Upper lobe of right lung (tissue), 1 donor: ENCODE data around the gene MRTO4. TPM values are rescaled to one million over a fixed set of nuclear protein-coding genes. Genes with fewer than 3 reads are reported as not detected.
"Not testable (repeated sequence)": the region's sequence is repeated elsewhere in the genome, so short reads cannot be mapped to it uniquely, and the experiment has no call there.

Experiments used
- ATAC-seq: fragments of 200-7000 bp; cut with Tn5 transposase; one replicate; pipeline ENCODE4 v1.9.1; 2020; ENCODE audit warnings: mild to moderate bottlenecking, moderate library complexity
- DNase-seq: peaks from one replicate; pipeline ENCODE4 v3.0.0-alpha.2; 2020
- H3K27ac ChIP-seq: fragments of 200-600 bp; one replicate; pipeline ENCODE4 v1.8.0; 2022
- H3K27me3 ChIP-seq: fragments of 200-600 bp; one replicate; pipeline ENCODE4 v1.8.0; 2022; ENCODE audit warnings: mild to moderate bottlenecking
- H3K36me3 ChIP-seq: fragments of 200-600 bp; one replicate; pipeline ENCODE4 v1.8.0; 2022
- H3K4me1 ChIP-seq: fragments of 200-600 bp; one replicate; pipeline ENCODE4 v1.8.0; 2022
- H3K4me3 ChIP-seq: fragments of 200-600 bp; one replicate; pipeline ENCODE4 v1.8.0; 2022; ENCODE audit warnings: mild to moderate bottlenecking
- H3K9me3 ChIP-seq: fragments of 200-600 bp; one replicate; pipeline ENCODE4 v1.8.0; 2022
- intact Hi-C: fragments of 100-400 bp; cut with DNase I; formaldehyde crosslinking; loops from one replicate; pipeline ENCODE4 v1.11.0; 2022
- total RNA-seq: library from RNA; stranded (reverse); fragmentation: NEBNext Ultra II Directional; extraction: Animal tissue kit (Norgen Biotek cat#: 25700); gene quantifications from one replicate; pipeline ENCODE4 v1.2.1, GENCODE V29; 2021
- TF ChIP-seq, protein P1 (sequence below): fragments of 200-600 bp; IDR thresholded peaks from one replicate; pipeline ENCODE4 v1.8.0; 2022; ENCODE audit warnings: antibody characterized with exemption
- donor health status: DM: no; HTN: yes; CAD: no; lungs with severe emphysema.

MRTO4 gene
- total RNA-seq, 1 donor from 2014 or later, result 27.3 TPM

GRCh38 chr1:19262047-19262446 lies 10.4 kb downstream of the MRTO4 start:
- Histone ChIP-seq H3K4me1 (no peaks in the 10 kb centered on the region), H3K9me3 (no peaks in the 10 kb centered on the region), H3K27ac (no peak overlapping the region), H3K4me3 (no peak overlapping the region), H3K36me3 (peaks cover 39% of the 10 kb centered on the region), H3K27me3 (no peaks in the 10 kb centered on the region)
- no peak for DNase-seq
- no peak for ATAC-seq
- intact Hi-C loops, result no loop called here
- TF ChIP-seq, protein P1, sequence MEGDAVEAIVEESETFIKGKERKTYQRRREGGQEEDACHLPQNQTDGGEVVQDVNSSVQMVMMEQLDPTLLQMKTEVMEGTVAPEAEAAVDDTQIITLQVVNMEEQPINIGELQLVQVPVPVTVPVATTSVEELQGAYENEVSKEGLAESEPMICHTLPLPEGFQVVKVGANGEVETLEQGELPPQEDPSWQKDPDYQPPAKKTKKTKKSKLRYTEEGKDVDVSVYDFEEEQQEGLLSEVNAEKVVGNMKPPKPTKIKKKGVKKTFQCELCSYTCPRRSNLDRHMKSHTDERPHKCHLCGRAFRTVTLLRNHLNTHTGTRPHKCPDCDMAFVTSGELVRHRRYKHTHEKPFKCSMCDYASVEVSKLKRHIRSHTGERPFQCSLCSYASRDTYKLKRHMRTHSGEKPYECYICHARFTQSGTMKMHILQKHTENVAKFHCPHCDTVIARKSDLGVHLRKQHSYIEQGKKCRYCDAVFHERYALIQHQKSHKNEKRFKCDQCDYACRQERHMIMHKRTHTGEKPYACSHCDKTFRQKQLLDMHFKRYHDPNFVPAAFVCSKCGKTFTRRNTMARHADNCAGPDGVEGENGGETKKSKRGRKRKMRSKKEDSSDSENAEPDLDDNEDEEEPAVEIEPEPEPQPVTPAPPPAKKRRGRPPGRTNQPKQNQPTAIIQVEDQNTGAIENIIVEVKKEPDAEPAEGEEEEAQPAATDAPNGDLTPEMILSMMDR, result no peak

- DNase-seq (no peak), ATAC-seq (no peak)
- H3K4me3 ChIP-seq, result no peak overlapping the region
- peaks cover 32% of the 10 kb centered on the region for H3K36me3 ChIP-seq
- intact Hi-C loops, result no loop called here
- no peaks in the 10 kb centered on the region for H3K9me3 ChIP-seq
- no peaks in the 10 kb centered on the region for H3K4me1 ChIP-seq
- H3K27ac ChIP-seq, result no peak overlapping the region
- TF ChIP-seq, protein P1, result no peak
- no peaks in the 10 kb centered on the region for H3K27me3 ChIP-seq
Measured at GRCh38 chr1:19262744-19263143, 11.1 kb downstream of the MRTO4 start.

- ATAC-seq (no peak), DNase-seq (no peak)
- TF ChIP-seq, protein P1, result no peak
Measured at GRCh38 chr1:19268445-19268844, 16.8 kb downstream of the MRTO4 start.

DNA sequence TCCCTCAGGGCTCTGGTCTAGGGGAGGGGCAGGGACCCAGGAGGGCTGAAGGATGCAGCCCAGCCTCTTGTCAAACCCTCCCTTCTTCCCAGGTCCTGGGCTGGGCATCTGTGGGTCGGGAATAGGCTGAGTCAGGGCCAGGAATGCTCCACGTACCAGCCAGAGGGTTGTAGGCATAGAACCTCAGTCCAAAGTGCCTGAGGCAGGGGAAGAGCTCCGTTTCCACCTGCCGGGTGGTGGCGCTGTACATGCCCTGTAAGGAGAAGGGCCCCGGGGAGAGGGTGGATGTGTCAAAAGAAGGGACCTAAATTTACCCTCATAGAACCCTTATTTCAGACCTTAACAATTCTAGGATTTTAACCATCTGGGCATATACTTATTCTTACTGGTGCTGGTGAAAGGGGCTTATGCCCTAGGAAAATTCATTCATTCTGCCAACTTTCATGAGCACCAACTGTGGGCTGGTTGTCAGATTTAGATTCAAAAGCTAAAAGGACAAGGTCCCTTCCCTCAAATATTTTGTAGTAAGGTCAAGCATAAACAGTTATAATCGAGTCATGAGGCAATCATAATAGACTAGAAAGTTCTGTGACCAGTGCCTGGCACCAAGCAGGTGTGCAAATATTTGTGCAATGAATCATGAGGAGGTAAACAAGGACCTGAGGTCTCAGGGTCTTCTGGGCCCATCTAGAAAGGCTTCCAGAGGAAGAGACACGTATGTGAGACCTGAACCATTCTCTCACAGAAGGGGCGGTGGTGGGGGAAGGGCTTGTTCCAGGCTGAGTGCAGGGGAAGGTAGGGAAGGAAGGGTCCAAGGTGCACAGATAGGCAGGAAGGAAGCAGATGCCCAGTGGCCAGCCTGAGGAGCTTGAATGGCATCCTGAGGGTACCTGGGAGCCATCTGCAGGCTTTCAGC lies 18.1 kb downstream of the MRTO4 start:
- H3K36me3 ChIP-seq, ATAC-seq, H3K4me3 ChIP-seq, H3K9me3 ChIP-seq, H3K4me1 ChIP-seq, intact Hi-C loops, H3K27me3 ChIP-seq, H3K27ac ChIP-seq, DNase-seq: not testable (repeated sequence)

More at GRCh38 chr1:19268445-19268844, 16.8 kb downstream of the MRTO4 start:
- Histone ChIP-seq H3K27me3 (no peaks in the 10 kb centered on the region), H3K4me1 (no peaks in the 10 kb centered on the region), H3K4me3 (no peak overlapping the region), H3K27ac (no peak overlapping the region), H3K36me3 (no peaks in the 10 kb centered on the region), H3K9me3 (no peaks in the 10 kb centered on the region)
- intact Hi-C loops, result no loop called here

GRCh38 chr1:19270343-19270730 lies 18.7 kb downstream of the MRTO4 start:
- H3K27me3 ChIP-seq, ATAC-seq, H3K27ac ChIP-seq: not testable (repeated sequence)

GRCh38 chr1:19272064-19272463 lies 20.5 kb downstream of the MRTO4 start:
- no peak overlapping the region for H3K27ac ChIP-seq

More at GRCh38 chr1:19270343-19270730, 18.7 kb downstream of the MRTO4 start:
- intact Hi-C loops, H3K4me3 ChIP-seq, DNase-seq, H3K4me1 ChIP-seq, H3K36me3 ChIP-seq, H3K9me3 ChIP-seq: not testable (repeated sequence)

More at GRCh38 chr1:19272064-19272463, 20.5 kb downstream of the MRTO4 start:
- no peaks in the 10 kb centered on the region for H3K4me1 ChIP-seq
- H3K4me3 ChIP-seq, result no peak overlapping the region
- no peak for DNase-seq
- intact Hi-C loops, result no loop called here
- no peaks in the 10 kb centered on the region for H3K9me3 ChIP-seq
- H3K36me3 ChIP-seq, result no peaks in the 10 kb centered on the region
- no peak for ATAC-seq
- TF ChIP-seq, protein P1, result no peak
- no peaks in the 10 kb centered on the region for H3K27me3 ChIP-seq
